Fibroblast of lung (primary cell): ENCODE results near the gene VAV2. TPM values are rescaled to one million over a fixed set of nuclear protein-coding genes. Genes with fewer than 3 reads are reported as not detected.

Experiments
- DNase-seq, 2 donors: peaks; one replicate each; pipeline versions ENCODE4 v3.0.0 to v3.0.0-alpha.2; 2010; ENCODE audit warnings: low read depth in 2 of 2
- H2AFZ ChIP-seq: 2 replicates; pipeline ENCODE4 v1.5.1; 2012; ENCODE audit warnings: low read length, control low read depth, inconsistent platforms
- H3K27ac ChIP-seq: 2 replicates; pipeline ENCODE4 v1.5.1; 2011; ENCODE audit warnings: low read length, control low read depth; ENCODE audit not compliant: insufficient read depth
- H3K27me3 ChIP-seq: 2 replicates; pipeline ENCODE4 v1.5.1; 2011; ENCODE audit warnings: mild to moderate bottlenecking, low read length; ENCODE audit not compliant: control insufficient read depth, insufficient read depth
- H3K36me3 ChIP-seq: 2 replicates; pipeline ENCODE4 v1.5.1; 2011; ENCODE audit warnings: low read length; ENCODE audit not compliant: control insufficient read depth, insufficient read depth
- H3K4me1 ChIP-seq: 2 replicates; pipeline ENCODE4 v1.5.1; 2011; ENCODE audit warnings: low read length; ENCODE audit not compliant: control insufficient read depth, insufficient read depth; ENCODE audit errors: extremely low read depth
- H3K4me2 ChIP-seq: 2 replicates; pipeline ENCODE4 v1.5.1; 2011; ENCODE audit warnings: low read length, control low read depth; ENCODE audit not compliant: insufficient read depth; ENCODE audit errors: extremely low read depth
- H3K4me3 ChIP-seq, 4 experiments: fragments of 200-600 bp in 1 of 4; sonication (generic) in 1 of 4; replicated peaks in 1 of 4; 2 replicates each; pipeline ENCODE4 v1.5.1; 2011 to 2016; ENCODE audit warnings: low read length in 4 of 4, low read depth in 3 of 4, mild to moderate bottlenecking in 3 of 4, control low read depth in 2 of 4, inconsistent platforms in 1 of 4, mixed read lengths in 1 of 4; ENCODE audit not compliant: insufficient read depth in 1 of 4; ENCODE audit errors: control extremely low read depth in 1 of 4
- H3K79me2 ChIP-seq: 2 replicates; pipeline ENCODE4 v1.5.1; 2012; ENCODE audit warnings: mild to moderate bottlenecking, low read length, inconsistent platforms; ENCODE audit not compliant: control insufficient read depth, insufficient read depth
- H3K9ac ChIP-seq: 2 replicates; pipeline ENCODE4 v1.5.1; 2011; ENCODE audit warnings: mild to moderate bottlenecking, low read length, control low read depth; ENCODE audit not compliant: insufficient read depth
- H3K9me3 ChIP-seq: 2 replicates; pipeline ENCODE4 v1.5.1; 2012; ENCODE audit warnings: low read depth, low read length; ENCODE audit not compliant: control insufficient read depth, insufficient read depth
- H4K20me1 ChIP-seq: 2 replicates; pipeline ENCODE4 v1.5.1; 2011; ENCODE audit warnings: low read length; ENCODE audit not compliant: control insufficient read depth, insufficient read depth; ENCODE audit errors: extremely low read depth
- CTCF ChIP-seq, 2 donors: IDR thresholded peaks in 1 of 2; conservative IDR thresholded peaks in 1 of 2; 1 replicate in 1 of 2; 2 replicates in 1 of 2; pipeline ENCODE4 v1.5.1; 2011 to 2012; ENCODE audit warnings: low read length in 2 of 2, control low read depth in 1 of 2, inconsistent platforms in 1 of 2, low read depth in 1 of 2, mild to moderate bottlenecking in 1 of 2
- EZH2 ChIP-seq: IDR thresholded peaks from 2 replicates; pipeline ENCODE4 v1.5.1; 2012; ENCODE audit warnings: low read length, control low read depth, mild to moderate bottlenecking; ENCODE audit errors: missing control alignments
- polyA plus RNA-seq, 2 donors: library from polyadenylated mRNA; depleted of rRNA in 1 of 2; stranded (reverse) in 1 of 2; unstranded in 1 of 2; fragments of >200 nt; gene quantifications; 2 replicates each; pipeline ENCODE4 v1.2.1, GENCODE V29; 2011 to 2012; ENCODE audit warnings: missing spikeins in 1 of 2
- total RNA-seq: library from RNA; depleted of rRNA; stranded (reverse); fragments of >200 nt; gene quantifications from 2 replicates; pipeline ENCODE4 v1.2.1, GENCODE V29; 2014

The VAV2 gene
- total and polyA plus RNA-seq, 2 donors (not counting 1 experiment from before 2014, with no cell fraction given): 13.7 to 17.7 TPM

DNA sequence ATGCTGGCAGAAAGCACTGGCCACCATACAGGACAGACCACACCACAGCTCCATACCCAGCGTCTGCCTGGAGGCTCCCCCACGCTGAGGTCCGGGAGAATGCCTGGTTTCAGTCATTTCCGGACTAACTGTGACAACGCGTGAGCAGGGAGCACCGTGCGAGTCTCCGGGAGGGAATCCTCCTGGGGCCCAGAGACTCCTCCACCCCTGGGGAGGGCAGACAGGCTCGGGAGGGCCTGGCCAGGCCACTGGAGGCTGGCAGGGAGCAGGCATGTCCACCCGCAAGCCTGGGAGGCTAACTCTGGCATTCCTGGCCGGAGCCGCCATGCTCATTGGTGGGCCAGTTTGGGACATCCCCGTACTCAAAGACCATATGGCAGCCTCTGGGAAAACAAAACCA lies 39.7 kb upstream of the VAV2 start:
- Histone ChIP-seq H3K4me3 (no peak overlapping the region), H3K27ac (no peak overlapping the region), H3K4me1 (no peaks in the 10 kb centered on the region), H3K9me3 (no peaks in the 10 kb centered on the region), H3K4me2 (no peak overlapping the region), H3K36me3 (peaks cover 30% of the 10 kb centered on the region), H2AFZ (no peak overlapping the region), H3K79me2 (no peaks in the 10 kb centered on the region), H3K9ac (no peak overlapping the region), H3K27me3 (no peaks in the 10 kb centered on the region), H4K20me1 (no peaks in the 10 kb centered on the region)
- TF ChIP-seq CTCF (conservative IDR thresholded peaks at IDR 0.05 in 1 of 2, IDR thresholded peaks at IDR 0.05 in 1 of 2; ENCODE audit: low read depth in 1 of 2, low read length in 2 of 2) (no peak), EZH2 (no peak)
- no peak for DNase-seq

GRCh38 chr9:134030821-134031470 lies 38.8 kb upstream of the VAV2 start:
- H3K27me3 ChIP-seq: no peaks in the 10 kb centered on the region
- H3K4me1 ChIP-seq: no peaks in the 10 kb centered on the region
- peaks cover 28% of the 10 kb centered on the region for H3K36me3 ChIP-seq
- DNase-seq: no peak
- H3K9ac ChIP-seq: no peak overlapping the region
- H3K9me3 ChIP-seq: no peaks in the 10 kb centered on the region
- no peak overlapping the region for H3K27ac ChIP-seq
- no peaks in the 10 kb centered on the region for H4K20me1 ChIP-seq
- TF ChIP-seq CTCF (conservative IDR thresholded peaks at IDR 0.05 in 1 of 2, IDR thresholded peaks at IDR 0.05 in 1 of 2; ENCODE audit: low read depth in 1 of 2, low read length in 2 of 2): no peak
- no peak for TF ChIP-seq EZH2
- no peak overlapping the region for H3K4me2 ChIP-seq
- no peak overlapping the region for H2AFZ ChIP-seq
- H3K4me3 ChIP-seq: no peak overlapping the region
- no peaks in the 10 kb centered on the region for H3K79me2 ChIP-seq

- peaks cover 18% of the 10 kb centered on the region for H3K36me3 ChIP-seq
- no peak overlapping the region for H3K27ac ChIP-seq
- DNase-seq: no peak
- TF ChIP-seq CTCF (conservative IDR thresholded peaks at IDR 0.05 in 1 of 2, IDR thresholded peaks at IDR 0.05 in 1 of 2; ENCODE audit: low read depth in 1 of 2, low read length in 2 of 2) (no peak), EZH2 (no peak)
- no peaks in the 10 kb centered on the region for H3K4me1 ChIP-seq
- H2AFZ ChIP-seq: no peak overlapping the region
- H3K79me2 ChIP-seq: no peaks in the 10 kb centered on the region
- no peaks in the 10 kb centered on the region for H3K9me3 ChIP-seq
- no peaks in the 10 kb centered on the region for H4K20me1 ChIP-seq
- no peak overlapping the region for H3K4me3 ChIP-seq
- no peak overlapping the region for H3K9ac ChIP-seq
- no peaks in the 10 kb centered on the region for H3K27me3 ChIP-seq
- no peak overlapping the region for H3K4me2 ChIP-seq
Measured at GRCh38 chr9:134029248-134030226, 37.4 kb upstream of the VAV2 start.
